GM23338 (cell line): ENCODE data around the gene TUBB3. TPM values are rescaled to one million over a fixed set of nuclear protein-coding genes. Genes with fewer than 3 reads are reported as not detected.
A peak's percentile ranks its signal among the peaks of the same experiment; 100 is the strongest.

Source experiments
- ATAC-seq: fragments of 200-7000 bp; cut with Tn5 transposase; 3 replicates; pipeline ENCODE4 v1.9.1; 2020
- DNase-seq: peaks from one replicate; pipeline ENCODE4 v3.0.0-alpha.2; 2015; ENCODE audit warnings: low spot score
- H2AFZ ChIP-seq: fragments of 200-600 bp; sonication (generic); 2 replicates; pipeline ENCODE4 v1.8.0; 2016; ENCODE audit warnings: antibody characterized with exemption, mild to moderate bottlenecking, moderate library complexity
- H3F3A ChIP-seq: fragments of 200-600 bp; sonication (generic); replicated peaks from 2 replicates; pipeline ENCODE4 v1.8.0; 2017; ENCODE audit warnings: antibody characterized with exemption, mixed run types, low read depth
- H3K27ac ChIP-seq: fragments of 200-600 bp; sonication (generic); 2 replicates; pipeline ENCODE4 v1.6.1; 2016; ENCODE audit warnings: low read depth
- H3K27me3 ChIP-seq: fragments of 200-600 bp; sonication (generic); 2 replicates; pipeline ENCODE4 v1.8.0; 2016; ENCODE audit warnings: mild to moderate bottlenecking, mixed run types, moderate library complexity; ENCODE audit not compliant: insufficient read depth
- H3K36me3 ChIP-seq: fragments of 200-600 bp; sonication (generic); 2 replicates; pipeline ENCODE4 v1.8.0; 2016; ENCODE audit warnings: mild to moderate bottlenecking; ENCODE audit not compliant: insufficient read depth
- H3K4me1 ChIP-seq: fragments of 200-600 bp; sonication (generic); 2 replicates; pipeline ENCODE4 v1.8.0; 2016; ENCODE audit warnings: mild to moderate bottlenecking, moderate library complexity; ENCODE audit not compliant: insufficient read depth
- H3K4me2 ChIP-seq: fragments of 200-600 bp; sonication (generic); 2 replicates; pipeline ENCODE4 v1.7.1; 2017; ENCODE audit warnings: mixed run types
- H3K4me3 ChIP-seq: fragments of 200-600 bp; sonication (generic); 2 replicates; pipeline ENCODE4 v1.6.1; 2016; ENCODE audit warnings: mixed run types
- H3K79me2 ChIP-seq: fragments of 200-600 bp; sonication (generic); replicated peaks from 2 replicates; pipeline ENCODE4 v1.8.0; 2017; ENCODE audit warnings: mild to moderate bottlenecking; ENCODE audit not compliant: insufficient read depth
- H3K9me2 ChIP-seq: fragments of 200-600 bp; sonication (generic); 2 replicates; pipeline ENCODE4 v1.8.0; 2017; ENCODE audit not compliant: insufficient read depth
- H4K20me1 ChIP-seq: fragments of 200-600 bp; sonication (generic); replicated peaks from 2 replicates; pipeline ENCODE4 v1.8.0; 2017; ENCODE audit warnings: mild to moderate bottlenecking; ENCODE audit not compliant: insufficient read depth
- H3K27ac Mint-ChIP-seq: 2 replicates; pipeline ENCODE4 v1.8.0; 2020; ENCODE audit warnings: inconsistent platforms, mild to moderate bottlenecking, moderate library complexity, mixed read lengths
- H3K27me3 Mint-ChIP-seq: 3 replicates; pipeline ENCODE4 v1.8.0; 2022; ENCODE audit warnings: low read depth, mild to moderate bottlenecking, moderate library complexity, mixed read lengths, inconsistent platforms; ENCODE audit not compliant: insufficient read depth, poor library complexity
- H3K36me3 Mint-ChIP-seq: 3 replicates; pipeline ENCODE4 v1.8.0; 2021; ENCODE audit warnings: low read depth, mild to moderate bottlenecking, inconsistent platforms, moderate library complexity, mixed read lengths
- H3K4me1 Mint-ChIP-seq: 3 replicates; pipeline ENCODE4 v1.8.0; 2020; ENCODE audit warnings: mild to moderate bottlenecking, inconsistent platforms, mixed read lengths
- H3K4me3 Mint-ChIP-seq: 3 replicates; pipeline ENCODE4 v1.8.0; 2021; ENCODE audit warnings: moderate library complexity, mild to moderate bottlenecking, inconsistent platforms, mixed read lengths
- H3K9me3 Mint-ChIP-seq: 3 replicates; pipeline ENCODE4 v1.8.0; 2020; ENCODE audit warnings: moderate library complexity, mild to moderate bottlenecking, inconsistent platforms, mixed read lengths
- JUNB ChIP-seq: IDR thresholded peaks from one replicate; pipeline ENCODE4 v1.6.1; 2016; ENCODE audit warnings: antibody characterized with exemption; ENCODE audit not compliant: unreplicated experiment
- ZNF331 ChIP-seq: fragments of 250-450 bp; sonication (Bioruptor Pico); IDR thresholded peaks from 2 replicates; pipeline ENCODE4 v1.5.0; 2020; ENCODE audit warnings: low read depth, mild to moderate bottlenecking, moderate library complexity
- ZNF462 ChIP-seq: fragments of 250-450 bp; sonication (Bioruptor Pico); IDR thresholded peaks from 2 replicates; pipeline ENCODE4 v1.5.0; 2020; ENCODE audit warnings: mild to moderate bottlenecking, moderate library complexity
- polyA plus RNA-seq: library from polyadenylated mRNA; unstranded; fragments of >200 nt; fragmentation: Nextera tagmentation; extraction: Ambion mirVana; gene quantifications from 2 replicates; pipeline ENCODE4 v1.2.1, GENCODE V29; 2016
- total RNA-seq: library from RNA; depleted of rRNA; stranded (reverse); fragments of >200 nt; shearing (Covaris generic); gene quantifications from 2 replicates; pipeline ENCODE4 v1.2.3, GENCODE V29; 2014
- TF ChIP-seq, protein P1 (sequence below), 2 experiments: fragments of 200-600 bp in 1 of 2; sonication (generic) in 1 of 2; conservative IDR thresholded peaks; 2 replicates each; pipeline versions ENCODE4 v1.5.1 to v1.6.1; 2016 to 2017; ENCODE audit warnings: antibody characterized with exemption in 2 of 2, low read depth in 2 of 2, mild to moderate bottlenecking in 2 of 2, moderate library complexity in 1 of 2
- TF ChIP-seq, protein P2 (sequence below): IDR thresholded peaks from one replicate; pipeline ENCODE4 v1.6.1; 2018; ENCODE audit warnings: antibody characterized with exemption; ENCODE audit not compliant: unreplicated experiment

TUBB3 gene
- total and polyA plus RNA-seq, 2 experiments from 2014 or later = 149 to 443 TPM

DNA sequence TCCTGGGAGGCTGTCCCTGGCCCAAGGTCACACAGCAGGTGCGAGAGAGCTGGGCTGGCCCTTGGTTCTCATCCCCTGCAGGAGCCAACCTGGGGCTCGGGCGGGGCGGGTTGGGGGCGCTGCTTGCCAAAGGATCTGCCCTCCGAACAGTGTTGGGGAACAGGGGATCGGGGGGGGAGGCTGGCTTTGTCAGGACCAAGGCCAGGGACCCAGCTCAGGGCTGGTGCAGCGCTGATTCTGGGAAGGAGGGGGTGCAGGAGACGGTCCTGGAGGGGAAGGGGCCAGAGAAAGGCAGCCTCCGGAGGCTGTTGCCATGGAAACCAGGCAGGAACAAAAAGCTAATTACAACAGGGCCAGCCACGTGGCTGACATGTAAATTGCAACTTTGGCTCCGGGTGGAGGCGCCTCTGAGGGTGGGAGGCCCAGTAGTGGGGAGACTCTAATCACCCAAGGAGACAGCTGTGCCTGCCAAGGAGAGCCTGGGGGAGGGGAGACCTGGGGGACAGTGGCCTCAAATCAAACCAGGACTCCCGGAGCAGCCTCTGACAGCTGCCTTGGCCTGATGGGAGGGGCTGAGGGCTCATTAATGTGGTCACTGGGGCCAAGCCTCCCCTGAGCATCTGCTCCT, 1.3 kb downstream of the TUBB3 start:
- no peak overlapping the region for H3K27ac Mint-ChIP-seq
- H3K79me2 ChIP-seq = peaks cover 19% of the 10 kb centered on the region
- H3K4me3 ChIP-seq = peak overlapping the region; percentile 86
- H4K20me1 ChIP-seq = peaks cover 13% of the 10 kb centered on the region; the same call in 1 of the 2 replicates
- H3F3A ChIP-seq = 0 out of 2 replicates have a peak, but pooled peaks cover 8% of the 10 kb centered on the region
- H3K27me3 Mint-ChIP-seq = peaks cover 38% of the 10 kb centered on the region
- peaks cover 16% of the 10 kb centered on the region for H3K4me1 Mint-ChIP-seq
- no peaks in the 10 kb centered on the region for H3K36me3 ChIP-seq
- no peak overlapping the region for H3K27ac ChIP-seq
- peak; percentile 94 for DNase-seq
- H3K9me2 ChIP-seq = no peaks in the 10 kb centered on the region
- peak overlapping the region; percentile 68 for H3K4me3 Mint-ChIP-seq
- no peaks in the 10 kb centered on the region for H3K9me3 Mint-ChIP-seq
- H3K36me3 Mint-ChIP-seq = no peaks in the 10 kb centered on the region
- H3K4me2 ChIP-seq = peak overlapping the region; percentile 92
- ATAC-seq = peak; percentile 34
- peaks cover 17% of the 10 kb centered on the region for H3K27me3 ChIP-seq
- H2AFZ ChIP-seq = no peak overlapping the region
- H3K4me1 ChIP-seq = peaks cover 28% of the 10 kb centered on the region
- TF ChIP-seq, protein P1, sequence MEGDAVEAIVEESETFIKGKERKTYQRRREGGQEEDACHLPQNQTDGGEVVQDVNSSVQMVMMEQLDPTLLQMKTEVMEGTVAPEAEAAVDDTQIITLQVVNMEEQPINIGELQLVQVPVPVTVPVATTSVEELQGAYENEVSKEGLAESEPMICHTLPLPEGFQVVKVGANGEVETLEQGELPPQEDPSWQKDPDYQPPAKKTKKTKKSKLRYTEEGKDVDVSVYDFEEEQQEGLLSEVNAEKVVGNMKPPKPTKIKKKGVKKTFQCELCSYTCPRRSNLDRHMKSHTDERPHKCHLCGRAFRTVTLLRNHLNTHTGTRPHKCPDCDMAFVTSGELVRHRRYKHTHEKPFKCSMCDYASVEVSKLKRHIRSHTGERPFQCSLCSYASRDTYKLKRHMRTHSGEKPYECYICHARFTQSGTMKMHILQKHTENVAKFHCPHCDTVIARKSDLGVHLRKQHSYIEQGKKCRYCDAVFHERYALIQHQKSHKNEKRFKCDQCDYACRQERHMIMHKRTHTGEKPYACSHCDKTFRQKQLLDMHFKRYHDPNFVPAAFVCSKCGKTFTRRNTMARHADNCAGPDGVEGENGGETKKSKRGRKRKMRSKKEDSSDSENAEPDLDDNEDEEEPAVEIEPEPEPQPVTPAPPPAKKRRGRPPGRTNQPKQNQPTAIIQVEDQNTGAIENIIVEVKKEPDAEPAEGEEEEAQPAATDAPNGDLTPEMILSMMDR (conservative IDR thresholded peaks at IDR 0.05; ENCODE audit: low read depth in 2 of 2) = no peak; a peak in 1 of 4 replicates
- TF ChIP-seq JUNB = no peak
- TF ChIP-seq, protein P2, sequence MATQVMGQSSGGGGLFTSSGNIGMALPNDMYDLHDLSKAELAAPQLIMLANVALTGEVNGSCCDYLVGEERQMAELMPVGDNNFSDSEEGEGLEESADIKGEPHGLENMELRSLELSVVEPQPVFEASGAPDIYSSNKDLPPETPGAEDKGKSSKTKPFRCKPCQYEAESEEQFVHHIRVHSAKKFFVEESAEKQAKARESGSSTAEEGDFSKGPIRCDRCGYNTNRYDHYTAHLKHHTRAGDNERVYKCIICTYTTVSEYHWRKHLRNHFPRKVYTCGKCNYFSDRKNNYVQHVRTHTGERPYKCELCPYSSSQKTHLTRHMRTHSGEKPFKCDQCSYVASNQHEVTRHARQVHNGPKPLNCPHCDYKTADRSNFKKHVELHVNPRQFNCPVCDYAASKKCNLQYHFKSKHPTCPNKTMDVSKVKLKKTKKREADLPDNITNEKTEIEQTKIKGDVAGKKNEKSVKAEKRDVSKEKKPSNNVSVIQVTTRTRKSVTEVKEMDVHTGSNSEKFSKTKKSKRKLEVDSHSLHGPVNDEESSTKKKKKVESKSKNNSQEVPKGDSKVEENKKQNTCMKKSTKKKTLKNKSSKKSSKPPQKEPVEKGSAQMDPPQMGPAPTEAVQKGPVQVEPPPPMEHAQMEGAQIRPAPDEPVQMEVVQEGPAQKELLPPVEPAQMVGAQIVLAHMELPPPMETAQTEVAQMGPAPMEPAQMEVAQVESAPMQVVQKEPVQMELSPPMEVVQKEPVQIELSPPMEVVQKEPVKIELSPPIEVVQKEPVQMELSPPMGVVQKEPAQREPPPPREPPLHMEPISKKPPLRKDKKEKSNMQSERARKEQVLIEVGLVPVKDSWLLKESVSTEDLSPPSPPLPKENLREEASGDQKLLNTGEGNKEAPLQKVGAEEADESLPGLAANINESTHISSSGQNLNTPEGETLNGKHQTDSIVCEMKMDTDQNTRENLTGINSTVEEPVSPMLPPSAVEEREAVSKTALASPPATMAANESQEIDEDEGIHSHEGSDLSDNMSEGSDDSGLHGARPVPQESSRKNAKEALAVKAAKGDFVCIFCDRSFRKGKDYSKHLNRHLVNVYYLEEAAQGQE = peak; percentile 85
- TF ChIP-seq ZNF462 (CRISPR knock-in tag) = no peak
- no peak for TF ChIP-seq ZNF331 (CRISPR knock-in tag)
